Common myeloid progenitor, CD34-positive (primary cell): ENCODE data around the gene NTRK3.

Source experiments
- CTCF ChIA-PET: fragments of 350-600 bp; sonication (Branson Sonifier 250); formaldehyde crosslinking; loops from one replicate; lab custom pipeline; 2021; ENCODE audit warnings: antibody characterized with exemption; lab: Charles Lee
- POLR2A ChIA-PET: fragments of 350-600 bp; sonication (Branson Sonifier 250); formaldehyde crosslinking; loops from one replicate; lab custom pipeline; 2021; ENCODE audit warnings: antibody characterized with exemption; lab: Charles Lee
- DNase-seq, 3 donors: peaks; one replicate each; pipeline versions ENCODE4 v3.0.0 to v3.0.0-alpha.2; 2013
- H3K27ac ChIP-seq, 2 experiments: 1 replicate in 1 of 2; 2 replicates in 1 of 2; pipeline ENCODE4 v1.7.0; 2013; ENCODE audit warnings: inconsistent platforms in 2 of 2, low read length in 2 of 2, mild to moderate bottlenecking in 2 of 2, low read depth in 1 of 2, moderate library complexity in 1 of 2; ENCODE audit not compliant: severe bottlenecking in 2 of 2, insufficient read depth in 1 of 2, poor library complexity in 1 of 2
- H3K27me3 ChIP-seq, 5 experiments: replicated peaks in 2 of 5; 1 replicate in 3 of 5; 2 replicates in 2 of 5; pipeline versions ENCODE4 v1.6.1 to v1.7.0; 2013; ENCODE audit warnings: low read length in 4 of 5, mild to moderate bottlenecking in 2 of 5, moderate library complexity in 2 of 5, inconsistent platforms in 1 of 5; ENCODE audit not compliant: insufficient read depth in 5 of 5, control insufficient read depth in 4 of 5
- H3K36me3 ChIP-seq, 4 experiments: 1 replicate in 2 of 4; 2 replicates in 2 of 4; pipeline versions ENCODE4 v1.6.1 to v1.7.0; 2013; ENCODE audit warnings: low read length in 3 of 4, control low read depth in 1 of 4, mild to moderate bottlenecking in 1 of 4; ENCODE audit not compliant: control insufficient read depth in 4 of 4, insufficient read depth in 4 of 4
- H3K4me1 ChIP-seq, 4 experiments: 1 replicate in 3 of 4; 2 replicates in 1 of 4; pipeline versions ENCODE4 v1.6.1 to v1.7.1; 2013; ENCODE audit warnings: low read length in 3 of 4, mild to moderate bottlenecking in 3 of 4, control low read depth in 1 of 4, inconsistent platforms in 1 of 4, moderate library complexity in 1 of 4; ENCODE audit not compliant: control insufficient read depth in 4 of 4, insufficient read depth in 4 of 4; ENCODE audit errors: control extremely low read depth in 1 of 4
- H3K4me3 ChIP-seq, 7 experiments: 1 replicate in 4 of 7; 2 replicates in 3 of 7; pipeline versions ENCODE4 v1.5.1 to v1.7.0; 2013; ENCODE audit warnings: mild to moderate bottlenecking in 7 of 7, low read length in 6 of 7, moderate library complexity in 6 of 7, inconsistent platforms in 2 of 7, low read depth in 2 of 7, control low read depth in 1 of 7; ENCODE audit not compliant: insufficient read depth in 4 of 7, control insufficient read depth in 1 of 7; ENCODE audit errors: extremely low read depth in 1 of 7
- H3K9me3 ChIP-seq, 5 experiments: 1 replicate in 4 of 5; 2 replicates in 1 of 5; pipeline versions ENCODE4 v1.6.1 to v1.7.1; 2013; ENCODE audit warnings: low read length in 4 of 5, mild to moderate bottlenecking in 2 of 5, inconsistent platforms in 1 of 5, low read depth in 1 of 5, moderate library complexity in 1 of 5; ENCODE audit not compliant: control insufficient read depth in 4 of 5, insufficient read depth in 2 of 5; ENCODE audit errors: control extremely low read depth in 1 of 5
- whole genome bisulfite sequencing: methylation state at CpG from one replicate; pipeline ENCODE4 v1.1.5; 2013; ENCODE audit not compliant: insufficient coverage; 5-methylcytosine and 5-hydroxymethylcytosine counted together

Gene NTRK3

GRCh38 chr15:87828608-87829007 is 427.9 kb downstream of the NTRK3 start:
- POLR2A ChIA-PET: no interaction called here
- H3K4me1 ChIP-seq: peaks cover 0 to 3% (median 0%) of the 10 kb centered on the region in 4 experiments
- H3K36me3 ChIP-seq: no peaks in the 10 kb centered on the region
- peaks cover 0 to 2% (median 0%) of the 10 kb centered on the region in 5 experiments for H3K9me3 ChIP-seq
- CTCF ChIA-PET: no interaction called here
- no peak overlapping the region for H3K27ac ChIP-seq
- H3K4me3 ChIP-seq: no peak overlapping the region
- WGBS: no CpG with 5 or more reads among the region's 3 CpGs
- DNase-seq: no peak
- peaks cover 0 to 5% (median 0%) of the 10 kb centered on the region in 5 experiments for H3K27me3 ChIP-seq

GRCh38 chr15:87827131-87827530 is 429.4 kb downstream of the NTRK3 start:
- Histone ChIP-seq H3K4me3 (no peak overlapping the region), H3K9me3 (peaks cover 0 to 2% (median 0%) of the 10 kb centered on the region in 5 experiments), H3K4me1 (peaks cover 0 to 3% (median 0%) of the 10 kb centered on the region in 4 experiments), H3K27me3 (peaks cover 0 to 5% (median 0%) of the 10 kb centered on the region in 5 experiments), H3K36me3 (no peaks in the 10 kb centered on the region), H3K27ac (no peak overlapping the region)
- ChIA-PET POLR2A (no interaction called here), CTCF (no interaction called here)
- WGBS: 83% methylated on average over 2 of the region's 3 CpGs
- no peak for DNase-seq

GRCh38 chr15:87826119-87826747 is 430.3 kb downstream of the NTRK3 start:
- Histone ChIP-seq H3K36me3 (no peaks in the 10 kb centered on the region), H3K27ac (no peak overlapping the region), H3K27me3 (peaks cover 0 to 5% (median 0%) of the 10 kb centered on the region in 5 experiments), H3K4me1 (peaks cover 0 to 3% (median 0%) of the 10 kb centered on the region in 4 experiments), H3K4me3 (no peak overlapping the region), H3K9me3 (peaks cover 0 to 2% (median 0%) of the 10 kb centered on the region in 5 experiments)
- POLR2A ChIA-PET: no interaction called here
- WGBS: 72% methylated on average over 8 of the region's 8 CpGs
- CTCF ChIA-PET: no interaction called here
- no peak for DNase-seq

GRCh38 chr15:87818756-87819155 is 437.8 kb downstream of the NTRK3 start:
- 100% methylated on average over 1 of the region's 1 CpG for WGBS
- ChIA-PET POLR2A (no interaction called here), CTCF (no interaction called here)
- Histone ChIP-seq H3K4me3 (no peak overlapping the region), H3K36me3 (no peaks in the 10 kb centered on the region), H3K27ac (no peak overlapping the region), H3K27me3 (no peaks in the 10 kb centered on the region), H3K4me1 (no peaks in the 10 kb centered on the region), H3K9me3 (no peaks in the 10 kb centered on the region)
- no peak for DNase-seq

GRCh38 chr15:87817553-87817952 is 439.0 kb downstream of the NTRK3 start:
- WGBS: no CpG with 5 or more reads among the region's 1 CpG

GRCh38 chr15:87816811-87817210 is 439.7 kb downstream of the NTRK3 start:
- POLR2A ChIA-PET: no interaction called here
- H3K4me3 ChIP-seq: no peak overlapping the region
- no peak overlapping the region for H3K27ac ChIP-seq
- no peak for DNase-seq
- CTCF ChIA-PET: no interaction called here
- H3K27me3 ChIP-seq: no peaks in the 10 kb centered on the region
- no peaks in the 10 kb centered on the region for H3K4me1 ChIP-seq
- H3K36me3 ChIP-seq: no peaks in the 10 kb centered on the region
- no peaks in the 10 kb centered on the region for H3K9me3 ChIP-seq
- 93% methylated on average over 3 of the region's 5 CpGs for WGBS

More at GRCh38 chr15:87817553-87817952, 439.0 kb downstream of the NTRK3 start:
- H3K4me1 ChIP-seq: no peaks in the 10 kb centered on the region
- no peak overlapping the region for H3K27ac ChIP-seq
- CTCF ChIA-PET: no interaction called here
- DNase-seq: no peak
- H3K4me3 ChIP-seq: no peak overlapping the region
- H3K27me3 ChIP-seq: no peaks in the 10 kb centered on the region
- H3K36me3 ChIP-seq: no peaks in the 10 kb centered on the region
- H3K9me3 ChIP-seq: no peaks in the 10 kb centered on the region
- POLR2A ChIA-PET: interaction anchor here (0.6 kb wide), 1 partner anchor 125 kb away, joined by 3 read pairs; no protein-coding TSS in a partner anchor

- ChIA-PET POLR2A (no interaction called here), CTCF (interaction anchor here (0.7 kb wide), 1 partner anchor 14 kb away, joined by 3 read pairs; no protein-coding TSS in a partner anchor)
- Histone ChIP-seq H3K36me3 (no peaks in the 10 kb centered on the region), H3K27me3 (no peaks in the 10 kb centered on the region), H3K27ac (no peak overlapping the region), H3K4me1 (no peaks in the 10 kb centered on the region), H3K4me3 (no peak overlapping the region), H3K9me3 (no peaks in the 10 kb centered on the region)
- DNase-seq: no peak
- 100% methylated on average over 1 of the region's 1 CpG for WGBS
Observed at GRCh38 chr15:87816016-87816415, 440.5 kb downstream of the NTRK3 start.
